Cardiac fibroblast (primary cell): ENCODE measurements around the gene ROCK1.

Source experiments
- DNase-seq, 2 donors: peaks; one replicate each; pipeline versions ENCODE4 v3.0.0 to v3.0.0-alpha.2; 2010; ENCODE audit warnings: low read depth in 2 of 2
- H3K4me3 ChIP-seq, 2 donors: replicated peaks in 1 of 2; 1 replicate in 1 of 2; 2 replicates in 1 of 2; pipeline ENCODE4 v1.5.1; 2011; ENCODE audit warnings: low read depth in 2 of 2, low read length in 2 of 2, mild to moderate bottlenecking in 2 of 2, moderate library complexity in 1 of 2
- CTCF ChIP-seq: IDR thresholded peaks from one replicate; pipeline ENCODE4 v1.5.1; 2011; ENCODE audit warnings: low read depth, mild to moderate bottlenecking, low read length, inconsistent platforms

The ROCK1 gene

GRCh38 chr18:21090680-21091079 lies 20.9 kb downstream of the ROCK1 start:
- no peak for TF ChIP-seq CTCF
- no peak for DNase-seq
- no peak overlapping the region for H3K4me3 ChIP-seq

- H3K4me3 ChIP-seq, result no peak overlapping the region
- no peak for TF ChIP-seq CTCF
- peak in 1 of 2 donors; percentile 64 for DNase-seq
Measured at GRCh38 chr18:21085579-21086166, 25.9 kb downstream of the ROCK1 start.

GRCh38 chr18:21084511-21085078 lies 27.0 kb downstream of the ROCK1 start:
- TF ChIP-seq CTCF, result no peak
- DNase-seq, result no peak

GRCh38 chr18:21083017-21083416 lies 28.6 kb downstream of the ROCK1 start:
- no peak for TF ChIP-seq CTCF
- H3K4me3 ChIP-seq, result no peak overlapping the region
- DNase-seq, result no peak

More at GRCh38 chr18:21084511-21085078, 27.0 kb downstream of the ROCK1 start:
- H3K4me3 ChIP-seq, result no peak overlapping the region

- no peak overlapping the region for H3K4me3 ChIP-seq
- no peak for DNase-seq
- TF ChIP-seq CTCF, result no peak
Measured at GRCh38 chr18:21081426-21081825, 30.2 kb downstream of the ROCK1 start.

GRCh38 chr18:21080576-21080975 lies 31.0 kb downstream of the ROCK1 start:
- TF ChIP-seq CTCF, result no peak
- no peak overlapping the region for H3K4me3 ChIP-seq
- no peak for DNase-seq
